ENCODE results near the gene TERT.

DNA sequence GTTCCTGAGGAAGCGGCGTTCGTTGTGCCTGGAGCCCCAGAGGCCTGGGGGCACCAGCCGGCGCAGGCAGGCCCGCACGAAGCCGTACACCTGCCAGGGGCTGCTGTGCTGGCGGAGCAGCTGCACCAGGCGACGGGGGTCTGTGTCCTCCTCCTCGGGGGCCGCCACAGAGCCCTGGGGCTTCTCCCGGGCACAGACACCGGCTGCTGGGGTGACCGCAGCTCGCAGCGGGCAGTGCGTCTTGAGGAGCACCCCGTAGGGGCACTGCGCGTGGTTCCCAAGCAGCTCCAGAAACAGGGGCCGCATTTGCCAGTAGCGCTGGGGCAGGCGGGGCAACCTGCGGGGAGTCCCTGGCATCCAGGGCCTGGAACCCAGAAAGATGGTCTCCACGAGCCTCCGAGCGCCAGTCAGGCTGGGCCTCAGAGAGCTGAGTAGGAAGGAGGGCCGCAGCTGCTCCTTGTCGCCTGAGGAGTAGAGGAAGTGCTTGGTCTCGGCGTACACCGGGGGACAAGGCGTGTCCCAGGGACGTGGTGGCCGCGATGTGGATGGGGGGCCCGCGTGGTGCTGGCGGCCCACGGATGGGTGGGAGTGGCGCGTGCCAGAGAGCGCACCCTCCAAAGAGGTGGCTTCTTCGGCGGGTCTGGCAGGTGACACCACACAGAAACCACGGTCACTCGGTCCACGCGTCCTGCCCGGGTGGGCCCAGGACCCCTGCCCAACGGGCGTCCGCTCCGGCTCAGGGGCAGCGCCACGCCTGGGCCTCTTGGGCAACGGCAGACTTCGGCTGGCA is 1.3 kb downstream of the TERT start:
- TF ChIP-seq POLR2A (IDR thresholded peaks at IDR 0.05; ENCODE audit: low read length) (no peak), GATA1 (IDR thresholded peaks at IDR 0.05; ENCODE audit: low read depth, low read length) (no peak)
